HAP-1 (cell line): ENCODE results near the gene ARHGEF28.
A peak's percentile ranks its signal among the peaks of the same experiment; 100 is the strongest.

Experiments
- DNase-seq, 2 experiments: peaks; one replicate each; pipeline ENCODE4 v3.0.0-alpha.2; 2016 to 2020; ENCODE audit warnings: low spot score in 2 of 2
- H3K27me3 ChIP-seq: fragments of 250-450 bp; sonication (Bioruptor Pico); 2 replicates; pipeline ENCODE4 v1.5.1; 2020; ENCODE audit warnings: low read depth, mild to moderate bottlenecking, moderate library complexity
- H3K36me3 ChIP-seq: fragments of 250-450 bp; sonication (Bioruptor Pico); replicated peaks from 2 replicates; pipeline ENCODE4 v1.5.1; 2020; ENCODE audit warnings: mild to moderate bottlenecking
- H3K4me1 ChIP-seq: fragments of 250-450 bp; sonication (Bioruptor Pico); 2 replicates; pipeline ENCODE4 v1.5.1; 2020; ENCODE audit warnings: mild to moderate bottlenecking
- H3K4me3 ChIP-seq: fragments of 250-450 bp; sonication (Bioruptor Pico); 2 replicates; pipeline ENCODE4 v1.5.1; 2020; ENCODE audit warnings: mild to moderate bottlenecking, moderate library complexity
- H3K9me3 ChIP-seq: fragments of 250-450 bp; sonication (Bioruptor Pico); 2 replicates; pipeline ENCODE4 v1.5.1; 2020; ENCODE audit warnings: mild to moderate bottlenecking, moderate library complexity
- in situ Hi-C: fragments of 300-500 bp; cut with MboI; formaldehyde crosslinking; loops from 3 replicates; pipeline ENCODE4 v1.14.3; 2020; ENCODE audit warnings: low sequenced_read_pairs, inconsistent platforms, mixed read lengths

The ARHGEF28 gene, protein sequence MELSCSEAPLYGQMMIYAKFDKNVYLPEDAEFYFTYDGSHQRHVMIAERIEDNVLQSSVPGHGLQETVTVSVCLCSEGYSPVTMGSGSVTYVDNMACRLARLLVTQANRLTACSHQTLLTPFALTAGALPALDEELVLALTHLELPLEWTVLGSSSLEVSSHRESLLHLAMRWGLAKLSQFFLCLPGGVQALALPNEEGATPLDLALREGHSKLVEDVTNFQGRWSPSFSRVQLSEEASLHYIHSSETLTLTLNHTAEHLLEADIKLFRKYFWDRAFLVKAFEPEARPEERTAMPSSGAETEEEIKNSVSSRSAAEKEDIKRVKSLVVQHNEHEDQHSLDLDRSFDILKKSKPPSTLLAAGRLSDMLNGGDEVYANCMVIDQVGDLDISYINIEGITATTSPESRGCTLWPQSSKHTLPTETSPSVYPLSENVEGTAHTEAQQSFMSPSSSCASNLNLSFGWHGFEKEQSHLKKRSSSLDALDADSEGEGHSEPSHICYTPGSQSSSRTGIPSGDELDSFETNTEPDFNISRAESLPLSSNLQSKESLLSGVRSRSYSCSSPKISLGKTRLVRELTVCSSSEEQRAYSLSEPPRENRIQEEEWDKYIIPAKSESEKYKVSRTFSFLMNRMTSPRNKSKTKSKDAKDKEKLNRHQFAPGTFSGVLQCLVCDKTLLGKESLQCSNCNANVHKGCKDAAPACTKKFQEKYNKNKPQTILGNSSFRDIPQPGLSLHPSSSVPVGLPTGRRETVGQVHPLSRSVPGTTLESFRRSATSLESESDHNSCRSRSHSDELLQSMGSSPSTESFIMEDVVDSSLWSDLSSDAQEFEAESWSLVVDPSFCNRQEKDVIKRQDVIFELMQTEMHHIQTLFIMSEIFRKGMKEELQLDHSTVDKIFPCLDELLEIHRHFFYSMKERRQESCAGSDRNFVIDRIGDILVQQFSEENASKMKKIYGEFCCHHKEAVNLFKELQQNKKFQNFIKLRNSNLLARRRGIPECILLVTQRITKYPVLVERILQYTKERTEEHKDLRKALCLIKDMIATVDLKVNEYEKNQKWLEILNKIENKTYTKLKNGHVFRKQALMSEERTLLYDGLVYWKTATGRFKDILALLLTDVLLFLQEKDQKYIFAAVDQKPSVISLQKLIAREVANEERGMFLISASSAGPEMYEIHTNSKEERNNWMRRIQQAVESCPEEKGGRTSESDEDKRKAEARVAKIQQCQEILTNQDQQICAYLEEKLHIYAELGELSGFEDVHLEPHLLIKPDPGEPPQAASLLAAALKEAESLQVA (N-terminal part only)

DNA sequence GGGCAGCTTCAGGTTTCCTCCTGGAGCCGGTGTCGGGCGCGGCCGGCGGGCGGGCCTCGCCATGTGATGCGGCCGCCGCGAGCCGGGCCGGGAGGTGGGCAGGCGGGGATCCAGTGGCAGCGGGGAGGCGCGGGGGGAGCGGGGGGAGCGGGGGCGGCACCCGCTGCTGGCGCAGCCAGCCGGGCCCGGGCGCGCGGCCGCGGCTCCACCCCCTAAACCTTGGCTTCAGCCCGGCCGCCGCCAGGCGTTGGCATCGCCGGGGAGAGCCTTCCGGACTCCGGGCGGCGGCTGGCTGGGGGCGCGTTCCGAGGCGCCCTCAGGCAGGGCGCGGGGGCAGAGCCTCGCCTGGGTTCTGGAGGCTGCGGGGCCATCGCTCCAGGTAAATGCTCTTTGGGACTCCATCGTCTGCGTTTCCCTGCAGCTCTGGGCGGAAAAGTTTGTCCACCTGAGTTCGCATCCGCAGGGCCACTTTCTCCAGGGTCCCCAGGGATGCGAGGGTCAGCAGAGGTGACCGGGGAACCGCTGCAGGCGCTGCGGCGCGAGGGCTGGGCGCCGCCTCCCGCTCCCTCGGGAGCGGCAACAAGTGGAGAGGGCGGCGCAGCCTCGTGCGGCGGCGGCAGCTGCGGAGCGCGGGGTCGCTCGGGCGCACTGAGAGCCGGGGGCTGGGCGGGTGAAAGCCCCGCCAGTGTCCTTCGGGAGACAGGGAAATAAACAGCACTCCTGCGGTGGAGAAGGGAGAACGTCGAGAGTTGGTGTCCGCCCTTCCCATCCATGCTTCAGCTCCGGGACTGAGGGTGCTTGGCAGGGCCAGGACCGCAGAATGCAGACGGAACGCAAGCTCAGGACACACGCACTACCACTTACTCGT lies at the start of gene ARHGEF28:
Gene ARHGEF28 (plus strand): TSS at position 253 of the 868 bp plus-strand sequence. CDS start 58,656 bp downstream, outside the sequence.
- Histone ChIP-seq H3K27me3 (peaks cover 6% of the 10 kb centered on the region; the same call in 1 of the 2 replicates), H3K4me1 (peaks cover 2% of the 10 kb centered on the region; the same call in 1 of the 2 replicates), H3K36me3 (no peaks in the 10 kb centered on the region), H3K9me3 (no peaks in the 10 kb centered on the region), H3K4me3 (peak within 1 kb of the TSS; percentile 39)
- DNase-seq, result peak in 1 of 2 experiments; percentile 70
- in situ Hi-C loops, result no loop called here

DNA sequence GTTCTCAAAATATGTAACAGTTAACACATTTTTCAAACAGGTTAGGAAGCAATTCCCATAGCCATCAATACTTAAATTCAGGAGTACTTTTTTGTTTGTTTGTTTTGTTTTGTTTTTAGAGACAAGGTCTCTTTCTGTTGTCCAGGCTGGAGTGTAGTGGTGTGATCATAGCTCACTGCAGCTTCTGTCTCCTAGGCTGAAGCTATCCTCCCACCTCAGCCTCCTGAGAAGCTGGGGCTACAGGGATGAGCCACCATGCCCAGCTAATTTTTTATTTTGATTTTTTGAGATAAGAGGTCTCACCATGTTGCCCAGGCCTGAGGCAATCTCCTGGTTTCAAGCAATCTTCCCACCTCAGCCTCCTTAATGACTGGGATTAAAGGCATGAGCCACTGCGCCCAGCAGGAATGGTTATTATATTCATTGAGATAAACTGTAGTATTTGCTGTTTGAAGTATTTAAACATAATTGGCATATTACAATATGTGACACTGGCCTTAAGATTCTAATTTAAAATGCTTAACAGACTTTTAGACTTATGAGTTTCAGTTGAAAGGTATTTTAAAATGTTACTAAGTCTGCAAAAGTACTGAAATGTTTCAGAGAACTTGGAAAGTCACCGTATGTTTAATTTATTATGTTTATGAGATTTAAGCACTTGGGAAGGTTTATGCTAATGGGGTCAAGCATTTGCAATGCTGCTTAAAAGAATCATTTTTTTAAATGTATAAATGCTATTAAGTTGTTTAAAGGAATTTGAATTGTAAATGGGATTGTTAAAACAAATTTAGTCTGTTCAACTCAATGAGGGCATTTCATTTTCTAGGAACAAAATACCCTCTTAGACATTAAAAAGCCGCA lies 43.5 kb upstream of the ARHGEF28 start:
- Histone ChIP-seq H3K27me3 (no peaks in the 10 kb centered on the region; the same call in 1 of the 2 replicates), H3K9me3 (no peaks in the 10 kb centered on the region), H3K4me3 (no peak overlapping the region), H3K36me3 (peaks cover 35% of the 10 kb centered on the region), H3K4me1 (no peaks in the 10 kb centered on the region)
- DNase-seq, result peak in 1 of 2 experiments; percentile 10
- in situ Hi-C loops, result no loop called here

DNA sequence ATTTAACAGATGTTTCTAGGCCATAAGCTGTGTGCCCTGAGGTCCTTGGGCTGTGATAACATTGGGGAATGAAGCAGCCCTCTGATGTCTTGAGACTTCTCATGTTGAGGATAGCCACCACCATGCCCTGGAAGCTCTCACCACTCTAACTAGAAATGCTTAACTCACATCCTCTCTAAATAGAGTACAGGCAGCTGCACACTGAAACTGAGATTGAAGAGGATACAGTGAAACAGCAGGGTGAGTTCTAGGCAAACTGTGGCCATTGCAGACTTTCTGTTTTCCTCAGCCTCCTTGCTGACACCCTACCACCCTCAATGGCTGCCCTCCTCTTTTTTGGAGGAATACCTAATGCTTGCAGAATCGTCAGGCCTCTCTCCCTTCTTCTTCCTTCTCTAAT lies 38.1 kb upstream of the ARHGEF28 start:
- in situ Hi-C loops, result loop anchor here (5.0 kb wide), 1 partner anchor 204 kb away; no protein-coding TSS in a partner anchor
- H3K9me3 ChIP-seq, result no peaks in the 10 kb centered on the region
- H3K36me3 ChIP-seq, result no peaks in the 10 kb centered on the region
- no peak overlapping the region for H3K4me3 ChIP-seq
- no peaks in the 10 kb centered on the region for H3K4me1 ChIP-seq
- DNase-seq, result no peak
- peaks cover 2% of the 10 kb centered on the region; the same call in 1 of the 2 replicates for H3K27me3 ChIP-seq

DNA sequence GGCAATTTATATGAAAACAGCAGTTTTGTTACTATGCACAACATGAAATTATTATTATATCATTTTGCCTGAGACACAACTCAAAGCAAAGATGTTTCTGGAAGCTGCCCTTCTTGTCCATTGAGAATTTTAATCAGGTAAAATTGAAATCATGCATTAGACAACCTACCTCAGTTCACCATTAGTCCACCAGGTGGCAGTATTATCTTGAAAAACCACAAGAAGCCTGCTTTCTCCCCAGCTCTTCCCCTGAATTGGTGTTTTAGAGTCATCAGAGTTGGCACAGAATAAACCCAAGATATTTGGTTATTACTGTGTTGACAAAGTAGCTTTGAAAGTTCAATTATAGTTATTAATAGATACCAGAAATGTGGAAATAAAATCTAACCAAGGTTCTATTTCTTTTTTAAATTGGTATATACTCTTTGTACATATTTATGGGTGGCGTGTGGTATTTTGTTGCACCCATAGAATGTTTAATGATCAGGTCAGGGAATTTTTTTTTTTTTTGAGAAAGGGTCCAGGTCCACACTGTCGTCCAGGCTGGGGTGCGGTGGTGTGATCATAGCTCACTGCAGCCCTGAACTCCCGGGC lies 34.8 kb upstream of the ARHGEF28 start:
- H3K4me1 ChIP-seq, result no peaks in the 10 kb centered on the region
- no peak overlapping the region for H3K4me3 ChIP-seq
- peak; percentile 72 to 76 for DNase-seq
- in situ Hi-C loops, result no loop called here
- no peaks in the 10 kb centered on the region for H3K36me3 ChIP-seq
- H3K27me3 ChIP-seq, result peaks cover 2% of the 10 kb centered on the region; the same call in 1 of the 2 replicates
- H3K9me3 ChIP-seq, result no peaks in the 10 kb centered on the region

DNA sequence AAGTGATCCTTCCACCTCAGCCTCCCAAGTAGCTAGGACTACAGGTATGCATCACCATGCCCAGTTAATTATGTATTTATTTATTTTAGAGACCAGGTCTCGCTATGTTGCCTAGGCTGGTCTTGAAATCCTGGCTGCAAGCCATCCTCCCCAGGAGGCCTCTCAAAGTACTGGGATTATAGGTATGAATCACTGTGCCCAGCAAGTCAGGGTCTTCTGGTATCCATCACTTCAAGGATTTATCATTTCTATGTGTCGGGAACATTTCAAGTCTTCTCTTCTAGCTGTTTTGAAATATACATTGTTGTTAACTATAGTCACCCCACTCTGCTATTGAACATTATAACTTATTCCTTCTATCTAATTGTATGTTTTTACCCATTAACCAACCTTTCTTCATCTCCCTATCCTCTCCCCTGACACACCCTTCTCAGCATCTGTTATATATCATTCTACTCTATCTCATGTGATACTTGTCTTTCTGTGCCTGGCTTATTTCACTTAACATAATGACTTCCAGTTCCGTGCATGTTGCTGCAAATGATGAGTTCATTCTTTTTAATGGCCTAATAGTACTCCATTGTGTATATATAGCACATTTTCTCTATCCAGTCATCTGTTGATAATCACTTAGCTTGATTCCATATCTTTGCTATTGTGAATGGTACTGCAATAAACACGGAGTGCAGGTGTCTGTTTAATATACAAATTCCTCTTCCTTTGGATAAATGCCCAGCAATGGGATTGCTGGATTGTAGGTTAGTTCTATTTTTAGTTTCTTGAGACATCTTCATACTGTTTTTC lies 34.1 kb upstream of the ARHGEF28 start:
- in situ Hi-C loops, result no loop called here
- no peak overlapping the region for H3K4me3 ChIP-seq
- H3K9me3 ChIP-seq, result no peaks in the 10 kb centered on the region
- no peaks in the 10 kb centered on the region for H3K4me1 ChIP-seq
- no peak for DNase-seq
- H3K27me3 ChIP-seq, result peaks cover 2% of the 10 kb centered on the region; the same call in 1 of the 2 replicates
- H3K36me3 ChIP-seq, result no peaks in the 10 kb centered on the region

DNA sequence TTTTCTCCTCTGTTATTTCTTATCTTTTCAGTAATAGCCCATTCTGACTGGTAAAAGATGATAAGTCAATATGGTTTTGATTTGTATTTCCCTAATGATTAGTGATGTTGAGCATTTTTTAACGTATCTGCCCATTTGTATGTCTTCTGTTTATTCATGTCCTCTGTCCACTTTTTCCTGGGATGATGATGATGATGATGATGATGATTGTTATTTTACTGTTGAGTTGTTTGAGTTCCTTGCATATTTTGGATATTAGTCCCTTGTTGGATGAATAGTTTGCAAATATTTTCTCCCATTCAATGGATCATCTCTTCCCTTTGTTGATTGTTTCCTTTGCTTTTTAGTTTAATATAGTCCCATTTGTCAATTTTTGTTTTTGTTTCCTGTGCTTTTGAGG lies 33.4 kb upstream of the ARHGEF28 start:
- Histone ChIP-seq H3K4me1 (no peaks in the 10 kb centered on the region), H3K36me3 (no peaks in the 10 kb centered on the region), H3K27me3 (peaks cover 2% of the 10 kb centered on the region; the same call in 1 of the 2 replicates), H3K4me3 (no peak overlapping the region), H3K9me3 (no peaks in the 10 kb centered on the region)
- DNase-seq, result no peak
- in situ Hi-C loops, result no loop called here

DNA sequence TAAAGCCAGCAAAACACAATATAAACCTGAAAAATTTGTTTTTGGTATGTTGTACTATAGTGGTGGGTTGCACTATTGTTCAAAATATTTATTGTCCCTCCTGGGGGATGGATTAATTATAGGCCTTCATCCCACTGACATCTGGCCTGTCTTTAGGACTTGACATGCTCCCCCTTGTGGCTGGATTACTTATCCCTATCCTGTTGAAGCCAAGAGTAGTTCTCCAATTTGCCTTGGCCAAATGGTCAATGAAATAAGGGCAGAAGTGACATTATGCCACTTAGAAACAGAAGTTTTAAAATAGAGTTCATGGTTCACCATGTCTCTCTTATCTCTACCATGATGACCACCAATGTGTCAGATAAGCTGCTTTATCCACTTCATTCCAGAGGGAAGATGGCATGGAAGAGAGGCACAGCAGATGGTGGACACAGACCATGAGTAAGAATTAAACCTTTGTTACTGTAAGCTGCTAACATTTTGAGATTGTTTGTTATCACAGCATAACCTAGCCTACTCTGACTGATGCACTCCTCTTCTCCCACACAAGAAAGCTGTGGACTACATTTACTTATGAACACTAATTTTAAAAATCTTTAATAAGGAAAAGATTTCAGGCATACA lies 29.2 kb upstream of the ARHGEF28 start:
- Histone ChIP-seq H3K27me3 (peaks cover 2% of the 10 kb centered on the region; the same call in 1 of the 2 replicates), H3K36me3 (no peaks in the 10 kb centered on the region), H3K4me1 (no peaks in the 10 kb centered on the region), H3K9me3 (no peaks in the 10 kb centered on the region; the same call in 1 of the 2 replicates), H3K4me3 (no peak overlapping the region)
- in situ Hi-C loops, result no loop called here
- DNase-seq, result peak; percentile 48 to 73

DNA sequence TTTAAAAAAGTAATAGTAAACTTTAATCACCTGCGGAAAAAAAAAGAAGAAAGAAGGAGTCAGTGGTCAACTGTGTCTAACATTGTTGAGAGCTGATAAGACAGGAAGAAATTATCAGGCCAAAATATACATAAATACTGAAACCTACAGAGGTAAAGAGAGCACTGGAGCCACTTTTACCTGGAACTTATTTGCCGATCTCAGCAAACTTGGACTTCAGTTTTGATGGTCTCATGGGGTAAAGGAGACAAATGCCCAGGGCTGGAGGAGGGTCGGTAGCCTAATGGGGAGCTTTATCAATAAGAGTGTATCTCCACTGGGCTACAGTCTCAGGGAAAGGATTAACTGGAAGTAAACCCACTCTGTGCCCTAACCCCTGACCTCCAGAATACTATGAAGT lies 26.6 kb upstream of the ARHGEF28 start:
- no peaks in the 10 kb centered on the region for H3K4me1 ChIP-seq
- H3K9me3 ChIP-seq, result no peaks in the 10 kb centered on the region; the same call in 1 of the 2 replicates
- H3K27me3 ChIP-seq, result no peaks in the 10 kb centered on the region
- in situ Hi-C loops, result no loop called here
- DNase-seq, result no peak
- H3K4me3 ChIP-seq, result no peak overlapping the region
- no peaks in the 10 kb centered on the region for H3K36me3 ChIP-seq

DNA sequence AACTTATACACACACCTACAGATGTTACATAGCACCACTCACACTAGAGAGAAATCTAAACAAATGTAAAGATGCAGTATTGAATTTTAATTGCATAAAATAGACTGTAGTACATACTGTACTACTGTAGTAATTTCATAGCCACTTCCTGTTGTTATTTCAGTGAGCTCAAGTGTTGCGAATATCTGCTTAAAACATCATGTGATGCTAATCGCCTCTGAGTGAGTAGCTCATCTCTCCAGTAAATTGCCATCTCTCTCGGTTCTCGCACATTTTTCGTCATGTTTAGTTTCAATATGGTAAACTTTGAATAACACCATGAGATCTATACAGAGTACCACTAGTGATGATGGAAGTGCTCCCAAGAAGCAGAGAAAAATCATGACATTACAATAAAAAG lies 22.0 kb upstream of the ARHGEF28 start:
- in situ Hi-C loops, result no loop called here
- no peaks in the 10 kb centered on the region for H3K36me3 ChIP-seq
- H3K4me1 ChIP-seq, result peaks cover 4% of the 10 kb centered on the region; the same call in 1 of the 2 replicates
- H3K4me3 ChIP-seq, result no peak overlapping the region
- H3K27me3 ChIP-seq, result peaks cover 2% of the 10 kb centered on the region; the same call in 1 of the 2 replicates
- DNase-seq, result no peak
- H3K9me3 ChIP-seq, result no peaks in the 10 kb centered on the region; the same call in 1 of the 2 replicates

DNA sequence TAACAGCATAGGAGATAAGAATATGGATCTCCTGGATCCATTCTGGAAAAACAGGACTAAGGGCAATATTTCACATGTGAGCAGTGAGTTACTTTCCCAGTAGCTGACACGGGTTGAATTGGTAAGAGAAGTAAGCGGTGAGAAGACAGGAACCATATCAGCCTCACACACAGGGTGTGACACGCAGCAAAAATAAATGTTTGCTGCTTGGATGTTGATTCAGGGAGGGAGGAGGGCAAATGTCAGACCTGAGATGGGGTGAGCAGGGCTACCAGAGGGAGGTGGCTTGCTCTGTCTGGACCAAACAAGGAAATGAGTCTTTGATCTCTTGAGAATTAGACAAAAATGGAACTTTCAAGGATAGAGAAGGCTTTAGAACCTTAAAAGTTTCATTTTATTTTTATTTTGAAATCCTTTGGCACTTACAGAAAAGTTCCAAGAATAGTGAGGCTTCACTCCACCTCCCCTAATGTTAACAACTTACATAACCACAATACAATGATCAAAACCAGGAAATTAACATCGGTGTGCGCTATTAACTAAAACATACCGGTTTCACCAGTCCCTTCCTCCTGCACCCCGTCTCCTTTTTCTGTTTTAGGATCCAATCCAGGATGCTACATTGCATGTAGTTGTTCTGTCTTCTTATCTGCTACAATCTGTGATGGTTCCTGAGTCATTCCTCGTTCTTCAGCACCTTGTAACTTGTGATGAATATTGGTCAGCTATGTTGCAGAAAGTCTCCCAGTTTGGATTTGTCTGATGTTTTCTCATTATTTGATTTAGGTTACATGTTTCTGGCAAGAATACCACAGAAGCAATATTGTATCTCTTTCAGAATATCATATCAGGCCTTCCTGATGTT lies 20.5 kb upstream of the ARHGEF28 start:
- Histone ChIP-seq H3K4me3 (no peak overlapping the region), H3K4me1 (peaks cover 4% of the 10 kb centered on the region; the same call in 1 of the 2 replicates), H3K27me3 (peaks cover 2% of the 10 kb centered on the region; the same call in 1 of the 2 replicates), H3K36me3 (no peaks in the 10 kb centered on the region), H3K9me3 (no peaks in the 10 kb centered on the region; the same call in 1 of the 2 replicates)
- DNase-seq, result no peak
- in situ Hi-C loops, result no loop called here
